Germinal center (tissue), 1 donor: ENCODE measurements around the gene TMEM185B.
"Not testable (repeated sequence)": the region's sequence is repeated elsewhere in the genome, so short reads cannot be mapped to it uniquely, and the experiment has no call there.

Experiments used
- DNase-seq: peaks from one replicate; pipeline ENCODE4 v3.0.0; 2012; ENCODE audit warnings: mixed read lengths, low spot score

Gene TMEM185B

DNA sequence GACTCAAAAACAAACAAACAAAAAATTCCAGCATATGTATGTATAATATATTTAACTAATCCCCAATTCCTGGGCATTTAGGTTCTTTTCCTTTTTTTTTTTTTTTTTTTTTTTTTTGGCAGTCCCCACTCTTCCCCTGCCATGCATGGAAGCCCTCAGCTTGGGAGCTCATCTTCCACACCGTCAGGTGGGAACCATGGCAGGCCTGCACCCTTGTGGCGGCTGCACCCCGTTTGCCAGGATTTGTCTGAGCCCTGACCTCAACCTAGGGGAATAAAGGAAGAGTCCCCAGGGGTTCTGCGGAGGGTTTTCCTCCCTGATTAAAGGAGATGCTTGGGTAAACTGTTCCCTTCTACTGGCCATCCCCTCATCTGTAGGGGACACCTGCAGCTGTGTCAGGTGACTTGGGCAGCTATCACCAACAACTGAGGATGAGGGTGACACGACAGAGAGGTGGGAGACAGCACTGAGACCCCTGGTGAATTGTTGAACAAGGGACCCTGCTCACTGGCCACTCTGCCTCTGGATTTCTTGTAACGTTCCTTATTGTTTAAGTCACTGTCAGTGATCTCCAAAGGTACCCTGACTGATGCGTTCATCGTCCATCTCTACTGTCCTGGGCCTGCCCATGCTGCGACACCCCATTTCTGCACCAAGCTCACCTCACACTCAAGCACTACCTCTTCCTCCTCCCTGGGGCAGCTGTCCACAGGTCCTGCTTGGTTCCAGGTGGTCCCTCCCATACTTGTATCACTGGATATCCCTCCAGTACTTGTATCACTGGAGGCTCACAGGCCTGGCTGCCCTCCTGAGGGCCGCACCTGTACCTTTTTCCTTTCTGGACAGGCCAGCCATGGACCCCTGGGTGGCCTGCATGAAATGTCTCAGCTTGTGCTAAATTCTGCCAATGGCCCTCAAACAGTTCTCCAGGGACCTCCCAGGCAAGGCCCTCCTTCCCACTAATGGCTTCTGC lies 14.5 kb downstream of the TMEM185B start:
- DNase-seq, result no peak

DNA sequence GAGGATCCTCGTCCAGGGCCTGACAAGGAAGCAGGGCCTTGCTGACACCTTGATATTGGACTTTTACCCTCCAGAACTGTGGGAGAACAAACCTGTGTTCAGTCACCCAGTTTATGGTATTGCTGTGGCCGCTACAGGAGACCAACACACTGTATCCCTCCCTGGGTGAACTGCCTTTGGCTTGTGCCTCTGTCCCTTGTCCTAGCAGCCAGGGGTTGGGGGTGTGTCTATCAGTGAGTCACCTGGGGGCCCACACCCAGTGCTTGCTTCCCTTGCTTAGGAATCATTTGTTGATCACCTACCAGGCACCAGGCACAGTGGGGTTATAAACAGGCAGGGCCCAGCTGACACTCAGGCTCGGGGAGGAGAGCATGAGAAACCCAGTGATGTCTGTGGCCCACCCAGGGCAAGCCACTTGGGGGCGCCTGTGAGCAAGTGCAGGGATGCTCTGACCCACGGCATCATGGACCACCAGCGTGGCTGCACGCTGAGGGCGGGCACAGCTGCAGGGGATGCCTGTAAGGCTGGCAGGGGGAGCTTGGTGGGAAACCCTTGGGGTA lies 17.1 kb downstream of the TMEM185B start:
- peak; percentile 28 for DNase-seq

DNA sequence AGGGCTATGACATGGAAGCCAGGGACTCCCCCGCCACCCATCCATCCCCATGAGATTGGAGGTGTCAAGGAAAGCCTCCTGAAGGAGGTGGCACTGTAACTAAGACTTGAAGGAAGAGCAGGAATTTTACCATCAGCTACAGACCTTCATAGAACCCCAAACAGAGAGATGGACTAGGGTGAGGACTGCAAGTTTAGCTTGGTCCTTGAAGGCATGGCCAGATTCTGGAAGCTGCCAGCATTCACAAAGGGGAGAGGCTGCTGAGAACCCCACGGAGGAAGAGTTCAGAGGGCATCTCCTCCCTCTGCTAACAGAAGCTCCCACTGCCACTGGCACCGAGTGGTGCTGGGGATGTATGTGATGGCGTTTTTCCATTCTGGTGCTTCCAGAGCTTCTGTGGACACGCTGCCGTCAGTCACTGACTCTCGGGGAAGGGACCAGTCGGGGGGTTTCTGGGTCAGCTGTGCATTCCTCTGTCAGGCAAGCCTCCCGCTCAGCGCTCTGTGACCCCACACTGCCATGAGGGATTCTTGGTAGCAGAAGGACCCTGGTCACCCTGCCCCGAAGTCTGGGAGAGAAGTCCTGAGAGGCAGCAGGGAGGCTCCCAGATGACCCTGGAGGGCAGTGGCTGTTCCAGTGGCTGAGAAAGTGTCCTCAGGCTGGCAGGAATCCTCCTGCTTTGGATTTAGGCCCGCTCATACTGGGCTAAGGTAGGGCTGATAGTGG lies 18.1 kb downstream of the TMEM185B start:
- DNase-seq, result no peak

DNA sequence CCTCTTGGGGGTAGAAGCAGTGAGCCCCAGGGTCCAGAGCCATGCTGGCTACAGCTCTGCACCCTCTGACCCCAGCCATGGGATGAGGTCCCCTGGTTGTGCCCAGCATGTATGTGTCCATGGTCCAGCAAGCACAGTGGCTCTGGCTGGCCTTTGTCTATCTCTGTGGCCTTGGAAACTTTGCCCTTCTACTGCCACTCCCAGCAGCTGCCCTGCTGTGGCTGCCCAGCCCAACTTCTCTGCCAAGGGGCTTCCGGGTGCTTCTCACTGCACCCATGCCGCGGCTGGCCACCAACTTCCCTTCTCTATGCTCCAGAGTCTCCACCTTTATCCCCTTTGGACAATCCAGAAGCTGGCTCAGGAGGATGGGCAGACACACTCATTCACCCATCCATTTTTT lies 18.8 kb downstream of the TMEM185B start:
- DNase-seq, result no peak

DNA sequence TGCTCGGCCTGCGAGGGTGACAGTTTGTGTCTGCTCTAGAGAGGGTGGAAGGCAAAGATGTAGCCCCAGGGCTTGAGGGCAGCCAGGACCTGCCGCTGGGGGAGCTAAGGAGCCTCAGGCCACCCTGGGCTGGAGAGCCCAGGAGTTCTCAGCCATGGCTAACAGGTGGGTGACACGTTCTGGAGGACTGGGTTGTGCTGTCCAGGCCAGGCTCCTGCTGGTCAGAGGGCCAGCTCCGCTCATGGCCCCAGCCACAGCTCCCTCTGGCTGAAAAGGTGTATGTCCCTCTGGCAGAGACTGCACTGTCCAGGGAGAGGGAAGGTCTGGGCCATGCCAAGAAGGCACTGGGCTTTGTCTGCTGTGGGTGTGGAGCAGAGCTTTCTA lies 19.2 kb downstream of the TMEM185B start:
- no peak for DNase-seq

DNA sequence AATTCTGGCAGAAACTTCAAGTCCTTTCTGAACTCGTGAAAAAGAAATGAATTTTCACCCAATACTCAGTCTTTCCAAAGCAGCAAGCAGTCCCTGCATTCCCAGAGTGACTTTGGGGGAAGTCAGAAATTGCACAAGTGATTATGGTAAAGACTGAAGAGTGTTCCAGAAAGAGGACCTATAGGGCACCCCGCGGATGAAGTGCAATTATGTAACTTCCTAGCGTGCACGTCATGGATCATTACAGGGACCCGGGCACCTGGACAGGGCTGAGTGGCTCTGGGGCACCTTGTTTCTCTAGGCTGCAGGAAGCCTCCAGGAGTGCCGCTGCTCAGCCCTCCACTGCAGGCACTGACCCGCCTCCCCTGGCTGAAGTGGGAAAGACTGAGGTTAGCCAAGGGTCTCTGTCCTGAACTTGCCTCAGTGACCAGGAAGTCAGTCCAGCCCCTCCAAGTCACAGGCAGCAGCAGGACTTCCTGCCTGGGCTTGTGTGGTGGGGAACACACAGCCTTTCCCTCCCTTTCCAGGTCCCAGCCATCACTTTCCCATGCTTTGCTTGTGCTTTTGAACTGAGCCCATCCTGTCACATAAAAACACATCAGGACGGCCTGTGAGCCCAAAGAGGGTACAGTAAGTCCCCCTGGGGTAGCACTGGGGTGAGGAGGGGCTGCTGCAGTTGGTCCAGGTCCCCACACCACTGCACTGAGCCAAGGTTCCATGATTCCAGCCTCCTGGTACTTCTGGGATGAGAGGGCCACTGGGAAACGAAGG lies 19.8 kb downstream of the TMEM185B start:
- DNase-seq, result no peak

DNA sequence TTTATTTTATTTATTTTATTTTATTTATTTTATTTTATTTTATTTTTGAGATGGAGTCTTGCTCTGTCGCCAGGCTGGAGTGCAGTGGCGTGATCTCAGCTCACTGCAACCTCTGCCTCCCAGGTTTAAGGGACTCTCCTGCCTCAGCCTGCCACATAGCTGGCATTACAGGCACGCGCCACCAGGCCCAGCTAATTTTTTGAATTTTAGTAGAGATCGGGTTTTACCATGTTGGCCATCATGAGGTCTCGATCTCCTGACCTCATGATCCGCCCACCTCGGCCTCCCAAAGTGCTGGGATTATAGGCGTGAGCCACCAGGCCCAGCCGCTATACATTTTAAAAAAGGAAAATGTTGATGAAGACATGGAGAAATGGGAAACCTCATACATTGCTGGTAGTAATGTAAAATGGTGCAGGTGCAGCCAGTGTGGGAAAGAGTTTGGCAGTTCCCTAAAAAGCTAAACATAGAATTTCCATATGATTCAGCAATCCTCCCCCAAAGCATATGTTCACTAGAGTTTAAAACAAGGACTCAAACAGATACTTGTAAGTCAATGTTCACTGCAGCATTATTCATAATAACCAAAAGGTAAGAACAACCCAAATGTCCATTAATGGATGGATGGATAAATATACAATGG lies 23.3 kb downstream of the TMEM185B start:
- DNase-seq, result not testable (repeated sequence)

DNA sequence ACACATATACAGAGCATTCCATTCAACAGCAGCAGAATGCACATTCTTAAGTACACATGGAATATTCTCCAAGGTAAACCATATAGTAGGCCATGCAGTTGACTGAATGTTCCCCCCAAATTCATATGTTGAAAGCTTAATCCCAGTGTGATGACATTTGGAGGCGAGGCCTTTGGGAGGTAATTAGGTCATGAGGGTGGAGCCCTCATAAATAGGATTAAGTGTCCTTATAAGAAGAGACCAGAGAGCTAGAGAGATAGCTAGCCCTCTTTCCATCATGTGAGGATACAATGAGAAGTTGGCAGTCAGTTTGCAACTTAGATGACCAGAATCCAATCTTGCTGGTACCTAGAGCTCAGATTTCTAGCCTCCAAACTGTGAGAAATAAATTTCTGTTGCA lies 27.6 kb downstream of the TMEM185B start:
- DNase-seq, result no peak

DNA sequence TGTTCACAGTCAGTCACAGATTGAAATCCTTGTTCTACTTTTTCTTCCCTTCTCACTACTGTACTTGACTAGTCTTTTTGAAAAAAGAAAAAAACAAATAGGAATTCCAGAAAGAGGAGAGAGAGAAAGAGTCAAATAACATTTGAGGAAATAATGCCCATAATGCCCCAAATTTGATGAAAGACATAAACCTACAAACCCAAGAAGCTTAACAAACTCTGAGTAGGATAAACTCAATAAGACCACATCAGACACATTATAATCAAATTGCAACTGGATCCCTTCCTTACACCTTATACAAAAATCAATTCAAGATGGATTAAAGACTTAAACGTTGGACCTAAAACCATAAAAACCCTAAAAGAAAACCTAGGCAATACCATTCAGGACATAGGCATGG lies 30.9 kb downstream of the TMEM185B start:
- DNase-seq, result no peak

DNA sequence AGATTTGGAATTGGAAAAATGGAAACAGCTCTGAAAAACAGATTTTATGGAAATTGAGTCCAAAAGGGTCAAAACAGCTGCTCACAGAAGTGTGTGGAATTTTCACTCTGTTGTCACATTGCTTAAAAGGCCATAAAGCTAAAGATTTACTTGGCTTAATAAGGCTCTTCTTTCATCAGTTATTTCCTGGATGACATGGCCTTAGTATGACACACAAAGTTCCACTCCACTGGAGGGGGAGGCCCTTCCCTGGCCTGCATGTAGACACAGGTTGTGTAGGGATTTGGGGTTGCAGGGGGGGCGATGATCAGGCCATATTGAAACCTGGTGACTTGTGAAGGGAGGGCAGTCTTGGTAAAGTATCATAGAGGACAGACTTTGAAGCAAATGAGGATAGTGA lies 34.0 kb downstream of the TMEM185B start:
- no peak for DNase-seq

DNA sequence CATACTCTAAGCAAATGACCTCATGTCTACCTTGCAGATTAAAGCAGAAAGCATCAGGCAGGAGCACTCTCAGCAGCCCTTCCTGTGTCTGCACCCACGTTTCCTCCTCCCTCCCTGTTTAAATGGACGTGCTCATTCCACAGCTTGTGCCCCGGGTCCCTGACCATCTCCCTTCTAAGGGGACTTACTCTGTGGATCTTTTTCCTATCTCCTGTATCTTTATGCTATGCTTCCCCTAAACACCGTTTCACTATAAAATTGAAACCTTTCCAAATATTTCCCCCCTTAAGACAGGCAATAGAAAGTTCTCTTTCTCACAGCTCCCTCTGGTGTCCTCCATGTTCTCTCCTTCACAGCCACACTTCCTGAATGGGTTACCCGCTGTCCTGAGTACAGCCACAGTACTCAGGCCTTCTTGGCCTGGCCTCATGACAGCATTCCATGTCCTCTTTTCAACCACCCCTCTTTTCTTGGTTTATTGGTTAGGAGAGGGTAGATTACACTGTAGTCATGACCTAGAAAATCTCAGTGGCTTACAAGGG lies 41.1 kb downstream of the TMEM185B start:
- DNase-seq, result no peak

DNA sequence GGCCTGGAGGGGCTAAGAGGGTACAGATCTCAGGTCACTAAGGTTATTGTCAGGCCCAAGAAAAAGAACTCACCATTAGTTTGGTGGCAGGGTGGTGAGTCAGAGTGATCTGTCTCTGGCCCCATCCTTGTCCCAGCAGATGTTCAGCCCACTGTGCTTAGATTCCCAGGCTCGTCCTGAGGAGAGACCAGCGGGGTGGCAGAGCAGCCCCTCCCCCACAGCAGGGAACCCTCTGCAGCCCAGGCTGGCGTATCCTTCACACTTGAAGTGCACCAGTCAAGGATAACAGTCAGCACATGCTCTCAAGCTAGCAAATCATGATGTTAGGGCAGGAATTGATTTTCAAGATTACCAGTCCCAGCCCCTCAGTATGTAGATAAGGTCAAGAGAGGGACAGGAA lies 43.1 kb downstream of the TMEM185B start:
- DNase-seq, result no peak

DNA sequence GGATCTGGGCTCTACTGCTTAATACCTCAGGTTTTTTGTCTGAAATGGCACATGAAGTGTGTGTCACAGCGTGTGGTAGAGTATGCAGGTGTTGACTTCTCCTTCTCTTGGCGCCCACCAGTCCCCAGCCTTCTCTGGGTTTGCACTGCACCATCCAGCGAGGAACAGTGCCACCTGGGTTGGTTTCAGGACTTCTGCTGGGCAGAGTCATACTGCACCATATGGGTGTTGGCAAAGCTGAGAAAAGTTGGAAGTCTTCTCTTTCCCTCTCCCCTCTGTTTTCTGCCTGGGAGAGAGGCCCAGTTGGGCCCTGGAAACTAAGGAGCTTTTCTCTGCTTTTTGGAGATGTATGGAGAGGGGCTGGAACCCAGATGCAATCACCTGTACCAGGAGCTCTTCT lies 43.8 kb downstream of the TMEM185B start:
- no peak for DNase-seq

DNA sequence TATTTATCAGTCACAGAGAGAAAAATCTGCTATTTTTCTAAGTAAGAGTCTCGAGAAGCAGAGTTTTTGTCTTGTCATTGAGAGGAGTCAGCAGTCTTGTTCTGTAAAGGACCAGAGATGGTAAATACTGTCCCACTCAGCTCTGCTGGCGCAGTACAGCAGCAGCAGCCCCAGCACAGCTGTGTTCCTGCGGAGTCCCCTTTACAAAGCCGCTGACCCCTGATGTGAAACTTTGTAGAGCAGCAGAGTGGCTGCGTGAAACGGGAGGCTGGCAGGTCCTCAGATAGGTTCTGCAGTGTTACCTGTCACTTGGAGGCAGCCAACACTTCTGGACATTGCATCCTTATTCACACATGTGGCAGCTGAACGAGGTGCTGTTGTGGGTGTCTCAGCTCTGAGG lies 45.2 kb downstream of the TMEM185B start:
- DNase-seq, result no peak

DNA sequence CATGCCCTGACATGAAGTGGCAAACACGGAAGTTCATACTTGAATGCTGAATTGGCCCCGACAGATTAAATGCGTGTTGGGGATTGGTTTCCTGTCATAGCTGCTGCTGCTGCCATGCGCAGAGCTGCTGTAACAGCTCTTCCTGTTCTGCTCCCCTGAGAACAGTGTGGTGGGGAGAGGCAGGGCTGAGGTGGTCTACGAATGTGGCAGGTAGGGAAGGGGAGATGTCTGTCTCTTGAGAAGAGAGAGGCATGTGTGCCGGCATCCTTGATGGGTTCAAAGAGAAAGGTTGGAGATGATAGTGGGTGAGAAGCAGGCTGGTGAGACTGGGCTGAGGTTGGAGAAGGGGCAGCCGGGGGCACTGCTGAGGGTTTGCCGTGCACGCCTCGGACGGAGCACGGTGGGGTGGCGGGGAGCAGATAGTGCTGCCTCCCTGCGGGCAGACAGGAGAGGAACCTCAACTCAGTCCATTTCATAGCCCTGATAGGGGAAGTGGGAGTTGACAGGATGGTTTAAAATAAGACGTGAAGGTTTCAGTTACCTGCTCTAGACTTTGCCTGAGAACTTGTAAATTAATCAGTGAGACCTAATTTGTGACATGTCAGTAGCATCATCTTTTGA lies 46.1 kb downstream of the TMEM185B start:
- DNase-seq, result peak; percentile 87

DNA sequence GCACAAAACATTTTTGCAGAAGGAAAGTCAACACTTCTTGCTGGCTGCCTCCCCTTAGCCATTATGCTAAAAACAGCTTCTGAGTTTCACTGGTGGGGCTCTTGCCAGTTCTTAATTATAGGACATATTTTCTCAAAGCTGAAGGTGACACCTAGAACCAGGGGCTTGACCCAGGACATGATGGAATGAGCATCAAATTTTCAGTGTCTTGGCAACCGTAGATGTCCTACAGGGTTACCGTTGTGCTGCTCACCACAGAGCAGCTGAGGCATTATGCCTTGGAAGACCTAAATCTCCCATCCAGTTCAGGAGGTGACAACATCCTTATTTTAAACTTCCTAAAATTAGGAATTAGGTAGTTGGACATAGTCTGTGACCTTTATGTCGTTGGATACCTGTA lies 46.7 kb downstream of the TMEM185B start:
- DNase-seq, result no peak

DNA sequence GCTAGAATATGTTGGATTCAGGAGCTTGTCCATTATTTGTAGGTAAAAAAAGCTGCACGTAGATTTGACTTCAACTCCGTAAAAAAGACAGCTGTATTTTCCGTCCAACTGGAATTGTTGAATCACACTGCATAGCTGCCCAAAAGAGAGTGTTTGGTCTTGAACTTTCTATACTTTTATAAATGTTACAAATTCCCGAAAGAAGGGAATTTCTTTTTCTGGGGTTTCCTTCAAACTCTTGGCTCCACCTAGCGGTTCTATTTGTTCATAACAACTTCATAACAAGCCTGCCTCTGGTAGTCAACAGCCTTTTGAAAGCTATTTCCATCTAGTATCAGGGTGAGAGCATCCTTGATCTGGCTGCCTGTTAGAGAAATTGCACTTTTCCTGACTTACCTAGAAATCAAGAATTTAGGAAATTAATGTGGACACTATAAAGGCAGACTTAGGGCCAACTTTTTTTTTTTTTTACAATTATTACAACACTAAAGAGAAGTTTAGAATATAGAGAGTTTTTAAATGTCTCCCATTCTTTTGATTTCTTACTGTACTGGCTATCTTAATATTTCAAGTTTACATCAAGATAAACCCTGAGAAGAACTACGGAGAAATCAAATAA lies 48.1 kb downstream of the TMEM185B start:
- peak; percentile 59 for DNase-seq
